AG04449 (cell line): Measurements from ENCODE around the gene PRR12.

ENCODE experiments used
- CTCF ChIA-PET: fragments of 350-600 bp; formaldehyde crosslinking; extraction: SDS; loops from one replicate; lab custom pipeline; 2021; ENCODE audit warnings: antibody characterized with exemption; lab: Yijun Ruan, JAX
- POLR2A ChIA-PET: fragments of 400-600, 350-600 bp; formaldehyde crosslinking; extraction: SDS; loops from one replicate; lab custom pipeline; 2020; ENCODE audit warnings: antibody characterized with exemption, inconsistent platforms; lab: Yijun Ruan, JAX
- DNase-seq: peaks from one replicate; pipeline ENCODE4 v3.0.0-alpha.2; 2010; ENCODE audit warnings: low read depth, low spot score
- H3K4me3 ChIP-seq: 2 replicates; pipeline ENCODE4 v1.5.1; 2011; ENCODE audit warnings: low read depth, mild to moderate bottlenecking, control low read depth, low read length
- CTCF ChIP-seq: IDR thresholded peaks from one replicate; pipeline ENCODE4 v1.5.1; 2011; ENCODE audit warnings: mild to moderate bottlenecking, moderate library complexity, low read length, control low read depth, inconsistent platforms; ENCODE audit not compliant: insufficient read depth; ENCODE audit errors: missing control alignments

Gene PRR12

GRCh38 chr19:49573425-49573824 lies 17.6 kb upstream of the PRR12 start:
- ChIA-PET POLR2A (interaction anchor here (1.0 to 1.5 kb wide), 2 partner anchors 17 to 75 kb away, joined by 3 to 8 read pairs; no protein-coding TSS in a partner anchor), CTCF (interaction anchor here (6.6 to 7.0 kb wide), 2 partner anchors 17 to 67 kb away, joined by 197 to 200 read pairs; no protein-coding TSS in a partner anchor)
- TF ChIP-seq CTCF: no peak
- H3K4me3 ChIP-seq: no peak overlapping the region
- no peak for DNase-seq

GRCh38 chr19:49574206-49574755 lies 16.7 kb upstream of the PRR12 start:
- no peak overlapping the region for H3K4me3 ChIP-seq
- TF ChIP-seq CTCF: no peak
- POLR2A ChIA-PET: interaction anchor here (1.0 kb wide), 1 partner anchor 75 kb away, joined by 3 read pairs; no protein-coding TSS in a partner anchor
- DNase-seq: no peak
- CTCF ChIA-PET: interaction anchor here (0.7 to 7.0 kb wide), 4 partner anchors 9 to 67 kb away, joined by 4 to 200 read pairs (median 102); no protein-coding TSS in a partner anchor

- no peak for DNase-seq
- ChIA-PET POLR2A (interaction anchor here (0.6 to 2.8 kb wide), 4 partner anchors 11 to 237 kb away, joined by 3 to 14 read pairs (median 10); partner anchors contain the start of genes PRR12, RPS11 and RRAS), CTCF (interaction anchor here (0.9 to 4.9 kb wide), 9 partner anchors 9 to 96 kb away, joined by 3 to 124 read pairs (median 6); no protein-coding TSS in a partner anchor)
- TF ChIP-seq CTCF: no peak
- H3K4me3 ChIP-seq: peak overlapping the region; percentile 84
These were observed 11.8 kb upstream of the PRR12 start for GRCh38 chr19:49579193-49579592.

- ChIA-PET POLR2A (interaction anchor here (0.6 to 2.8 kb wide), 11 partner anchors 9 to 238 kb away, joined by 3 to 14 read pairs (median 7); partner anchors contain the start of genes PRR12, RPS11 and RRAS), CTCF (interaction anchor here (0.9 to 4.9 kb wide), 9 partner anchors 9 to 95 kb away, joined by 3 to 124 read pairs (median 4); partner anchors contain the start of gene RCN3)
- DNase-seq: no peak
- H3K4me3 ChIP-seq: peak overlapping the region; percentile 84
- no peak for TF ChIP-seq CTCF
These were observed 11.1 kb upstream of the PRR12 start for GRCh38 chr19:49579947-49580263.

- peak; percentile 84 for DNase-seq
- no peak for TF ChIP-seq CTCF
- ChIA-PET CTCF (interaction anchor here (1.0 to 4.9 kb wide), 8 partner anchors 10 to 95 kb away, joined by 3 to 124 read pairs (median 4); partner anchors contain the start of gene RCN3), POLR2A (interaction anchor here (0.6 to 2.8 kb wide), 17 partner anchors 9 to 314 kb away, joined by 3 to 14 read pairs (median 4); partner anchors contain the start of genes ALDH16A1, AP2A1, PRR12 and RPS11)
- H3K4me3 ChIP-seq: peak within 1 kb of the TSS; percentile 84
These were observed 10.5 kb upstream of the PRR12 start, which contains the start of gene NOSIP for GRCh38 chr19:49580264-49581006. Gene NOSIP, minus strand, starts transcription at chr19:49580556. Its CDS starts 19,865 bp downstream, at chr19:49560691.
